Amniotic epithelial cell (primary cell): ENCODE data around the gene FGF19.

Experiments
- DNase-seq: peaks from one replicate; pipeline ENCODE4 v3.0.0-alpha.2; 2010; ENCODE audit warnings: low read depth

FGF19 gene

DNA sequence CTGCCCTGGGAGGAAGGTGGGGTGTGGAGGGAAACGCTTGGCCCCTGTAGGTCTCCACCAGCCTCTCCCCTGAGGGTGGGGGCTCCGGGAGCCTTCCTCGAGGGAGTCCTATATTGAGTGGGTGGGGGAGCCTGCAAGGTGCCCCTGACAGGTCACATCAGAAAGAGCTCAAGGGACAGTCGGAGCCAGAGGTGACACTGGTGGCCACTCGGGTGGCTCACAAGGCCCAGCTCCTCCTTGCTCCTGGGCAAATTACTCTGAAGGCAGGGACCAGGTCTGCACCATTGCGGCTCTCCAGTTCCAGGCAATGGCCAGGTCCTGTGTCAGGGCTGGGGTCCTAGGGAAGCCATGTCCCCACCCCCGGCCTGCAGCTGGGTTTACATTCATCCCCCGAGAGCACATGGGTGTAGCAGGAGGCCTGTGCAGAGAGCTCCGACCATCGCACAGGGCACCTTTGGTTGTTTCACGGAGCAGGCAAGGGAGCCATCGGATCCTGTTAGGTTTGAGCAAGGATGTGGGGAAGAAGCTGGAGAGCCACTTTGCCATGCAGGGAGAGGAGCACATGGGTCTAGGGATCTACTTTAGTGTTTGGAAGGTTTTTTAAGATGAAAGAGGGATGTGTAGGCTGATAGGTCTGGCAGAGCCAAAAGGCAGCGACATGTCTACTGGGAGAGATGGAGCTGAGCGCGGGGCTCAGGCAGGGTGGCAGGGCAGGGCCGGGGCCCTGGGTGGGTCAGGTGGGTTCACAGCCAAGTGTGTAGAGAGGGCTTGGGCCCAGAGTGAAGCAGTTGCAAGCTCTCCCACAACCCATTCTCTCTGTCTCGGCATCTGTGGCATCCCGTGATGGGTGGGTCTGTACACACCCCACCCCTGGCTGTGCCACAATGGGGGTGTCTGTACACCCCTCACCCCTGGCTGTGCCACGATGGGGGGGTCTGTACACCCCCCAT, 48.1 kb downstream of the FGF19 start:
- DNase-seq = no peak

GRCh38 chr11:69654660-69655478, 49.0 kb downstream of the FGF19 start:
- no peak for DNase-seq

- DNase-seq = no peak
Observed at GRCh38 chr11:69654001-69654659, 49.7 kb downstream of the FGF19 start.

- no peak for DNase-seq
Observed at GRCh38 chr11:69653406-69653960, 50.3 kb downstream of the FGF19 start.

- DNase-seq = no peak
Observed at GRCh38 chr11:69652999-69653398, 50.8 kb downstream of the FGF19 start.

DNA sequence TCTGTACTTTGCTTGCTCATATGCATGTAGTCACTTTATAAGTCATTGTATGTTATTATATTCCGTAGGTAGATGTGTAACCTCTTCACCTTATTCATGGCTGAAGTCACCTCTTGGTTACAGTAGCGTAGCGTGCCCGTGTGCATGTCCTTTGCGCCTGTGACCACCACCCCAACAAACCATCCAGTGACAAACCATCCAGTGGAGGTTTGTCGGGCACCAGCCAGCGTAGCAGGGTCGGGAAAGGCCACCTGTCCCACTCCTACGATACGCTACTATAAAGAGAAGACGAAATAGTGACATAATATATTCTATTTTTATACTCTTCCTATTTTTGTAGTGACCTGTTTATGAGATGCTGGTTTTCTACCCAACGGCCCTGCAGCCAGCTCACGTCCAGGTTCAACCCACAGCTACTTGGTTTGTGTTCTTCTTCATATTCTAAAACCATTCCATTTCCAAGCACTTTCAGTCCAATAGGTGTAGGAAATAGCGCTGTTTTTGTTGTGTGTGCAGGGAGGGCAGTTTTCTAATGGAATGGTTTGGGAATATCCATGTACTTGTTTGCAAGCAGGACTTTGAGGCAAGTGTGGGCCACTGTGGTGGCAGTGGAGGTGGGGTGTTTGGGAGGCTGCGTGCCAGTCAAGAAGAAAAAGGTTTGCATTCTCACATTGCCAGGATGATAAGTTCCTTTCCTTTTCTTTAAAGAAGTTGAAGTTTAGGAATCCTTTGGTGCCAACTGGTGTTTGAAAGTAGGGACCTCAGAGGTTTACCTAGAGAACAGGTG, 51.8 kb downstream of the FGF19 start:
- DNase-seq = no peak

DNA sequence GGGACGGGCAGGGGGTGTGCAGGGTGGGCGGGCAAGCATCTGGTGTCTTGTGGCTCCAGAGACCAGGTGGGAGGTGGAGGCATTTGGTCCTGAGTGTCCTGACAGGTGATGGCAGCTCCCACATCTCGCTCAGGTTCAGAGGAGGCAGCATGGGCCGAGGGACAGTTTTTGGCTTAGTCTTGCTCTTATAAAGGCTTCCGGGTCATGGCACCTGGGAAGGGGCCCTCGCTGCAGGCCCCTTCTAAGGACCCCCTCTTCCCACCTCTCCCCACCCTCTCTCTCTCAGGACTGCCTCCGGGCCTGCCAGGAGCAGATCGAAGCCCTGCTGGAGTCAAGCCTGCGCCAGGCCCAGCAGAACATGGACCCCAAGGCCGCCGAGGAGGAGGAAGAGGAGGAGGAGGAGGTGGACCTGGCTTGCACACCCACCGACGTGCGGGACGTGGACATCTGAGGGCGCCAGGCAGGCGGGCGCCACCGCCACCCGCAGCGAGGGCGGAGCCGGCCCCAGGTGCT, 52.9 kb downstream of the FGF19 start:
- no peak for DNase-seq

DNA sequence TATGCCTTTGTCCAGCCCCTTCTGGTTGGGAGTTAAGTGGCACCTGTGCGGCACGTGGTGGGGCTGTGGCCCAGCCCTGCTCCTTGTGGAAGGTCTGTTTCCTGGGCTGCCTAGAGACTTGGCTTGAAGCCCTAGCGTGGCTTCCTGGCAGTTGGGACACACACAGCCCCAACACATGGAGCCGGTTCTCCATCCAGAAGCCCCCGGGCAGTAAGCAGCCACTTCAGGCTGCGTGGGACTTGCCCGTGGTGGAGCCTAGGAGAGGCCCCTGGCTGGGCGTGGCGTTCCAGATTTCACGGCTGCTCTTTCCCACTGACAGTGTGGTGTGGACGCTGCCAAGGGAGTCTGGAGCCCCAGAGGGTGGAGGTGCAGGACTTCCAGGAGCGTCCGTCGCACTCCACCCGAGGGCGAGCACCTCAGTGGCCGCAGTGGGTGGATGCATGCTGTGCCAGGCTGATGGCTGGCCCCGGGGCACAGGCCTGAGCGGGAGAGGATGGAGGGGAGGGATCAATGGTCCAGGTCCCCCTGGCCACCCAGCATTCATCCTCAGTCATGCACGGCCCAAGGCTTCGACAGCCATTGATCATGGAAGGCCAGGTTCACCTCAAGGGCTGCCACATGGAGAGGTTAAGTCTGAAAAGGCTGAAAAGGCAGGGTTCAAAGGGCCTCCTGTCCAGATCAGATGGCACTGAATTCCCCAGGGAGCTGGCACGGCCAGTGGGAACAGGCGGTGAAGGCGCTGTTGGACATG, 53.6 kb downstream of the FGF19 start:
- no peak for DNase-seq

DNA sequence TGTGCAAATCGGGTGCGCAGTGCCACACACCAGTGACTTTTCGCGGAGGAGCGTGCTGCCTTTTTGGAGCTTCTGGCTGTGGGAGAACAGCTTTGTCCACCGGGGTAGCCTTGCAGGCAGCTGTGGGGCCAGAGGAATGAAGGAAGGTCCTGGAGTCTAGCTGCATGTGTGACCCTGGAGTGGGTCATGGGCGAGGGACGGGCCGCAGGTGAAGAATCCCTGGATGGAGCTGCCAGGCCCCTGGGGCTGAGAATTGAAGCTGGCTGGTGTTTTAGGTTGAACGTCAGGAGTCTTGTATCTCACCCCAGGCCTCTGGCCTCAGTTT, 54.3 kb downstream of the FGF19 start:
- DNase-seq = no peak

DNA sequence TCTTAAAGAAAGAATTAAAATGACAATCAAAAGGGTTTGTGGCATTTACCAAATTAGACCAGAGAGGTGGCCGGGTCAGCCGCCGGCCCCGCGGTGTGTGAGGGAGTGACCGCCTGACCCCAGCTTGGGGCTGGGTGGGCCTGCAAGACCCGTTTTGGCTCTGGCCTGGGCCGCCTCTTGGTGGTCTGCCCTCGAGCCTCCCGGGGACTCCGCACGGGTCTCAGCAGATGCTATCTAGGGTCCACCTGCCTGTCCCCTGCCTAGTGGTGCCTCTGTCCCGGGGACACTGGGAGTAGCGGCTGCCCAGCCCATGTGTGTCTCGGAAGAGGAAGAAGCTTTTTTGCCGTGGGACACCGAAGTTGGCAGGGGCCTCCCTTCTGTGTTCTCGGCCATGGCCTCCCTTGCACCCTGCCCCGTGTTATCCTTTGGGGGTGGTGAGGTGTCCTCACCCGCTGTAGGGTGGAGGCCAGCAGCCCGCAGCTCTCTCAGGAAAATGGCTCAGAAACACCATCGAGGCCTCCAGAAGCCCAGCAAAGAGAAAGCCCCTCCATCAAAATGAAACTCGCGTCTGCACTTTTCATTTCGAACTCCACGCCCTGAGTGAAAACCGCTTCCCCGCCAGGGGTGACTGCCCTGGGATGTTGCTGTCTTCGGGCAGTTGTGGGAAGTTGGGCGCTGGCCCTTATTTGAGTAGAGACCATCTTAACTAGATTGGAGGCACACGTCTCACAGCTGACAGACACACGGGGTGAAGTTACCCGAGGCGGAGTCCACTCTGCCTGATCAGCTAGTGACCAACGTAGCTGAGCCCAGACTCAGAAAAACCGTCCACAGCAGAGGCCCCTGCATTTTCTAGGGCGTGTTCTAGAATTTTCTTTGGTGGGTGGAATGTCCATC, 54.9 kb downstream of the FGF19 start:
- no peak for DNase-seq
